SKM-1 treated with dmso at 0.1 percent for 144 hours (cell line): ENCODE results near the gene CYTH1.

Experiments used
- DNase-seq: peaks from one replicate; lab custom pipeline; 2025; ENCODE audit not compliant: unreplicated experiment; lab: John Stamatoyannopoulos, UW

The CYTH1 gene

DNA sequence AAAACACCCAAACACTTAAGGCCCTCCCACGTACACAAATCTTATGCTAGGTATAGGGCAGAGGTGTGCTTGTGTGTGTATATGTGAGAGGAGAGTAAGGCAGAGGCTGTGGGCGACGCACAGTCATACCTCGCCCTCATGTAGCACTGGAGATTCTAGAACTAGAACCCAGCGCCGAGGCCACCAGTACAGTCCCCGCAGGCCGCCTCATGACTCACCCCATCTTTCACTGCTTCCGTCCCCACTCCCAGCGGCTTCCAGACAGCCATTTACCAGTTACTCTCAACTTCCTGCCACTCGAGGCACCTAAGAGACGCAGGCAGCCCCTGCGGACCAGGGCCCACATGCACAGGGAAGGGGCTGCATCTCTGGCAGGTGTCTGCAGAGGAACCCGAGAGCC is 23.2 kb upstream of the CYTH1 start:
- no peak for DNase-seq

DNA sequence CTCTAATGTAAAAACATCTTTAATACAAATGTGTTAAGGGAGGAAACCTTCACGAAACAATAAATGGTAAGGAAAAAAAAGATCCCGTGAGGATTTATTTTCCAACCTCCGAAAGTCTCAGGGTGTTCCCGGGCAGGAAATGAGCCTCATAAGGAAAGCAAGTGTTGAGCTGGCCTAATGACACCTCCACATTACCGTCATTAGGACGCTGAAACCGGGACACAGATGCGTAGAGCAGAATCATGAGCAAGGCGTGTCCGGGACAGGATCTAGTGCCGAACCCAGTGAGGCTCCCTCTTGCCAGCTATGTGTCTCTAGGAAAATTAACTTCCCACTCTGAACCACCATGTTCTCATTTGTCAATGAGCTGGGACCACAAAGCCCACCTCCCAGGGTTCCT is 22.7 kb upstream of the CYTH1 start:
- no peak for DNase-seq

DNA sequence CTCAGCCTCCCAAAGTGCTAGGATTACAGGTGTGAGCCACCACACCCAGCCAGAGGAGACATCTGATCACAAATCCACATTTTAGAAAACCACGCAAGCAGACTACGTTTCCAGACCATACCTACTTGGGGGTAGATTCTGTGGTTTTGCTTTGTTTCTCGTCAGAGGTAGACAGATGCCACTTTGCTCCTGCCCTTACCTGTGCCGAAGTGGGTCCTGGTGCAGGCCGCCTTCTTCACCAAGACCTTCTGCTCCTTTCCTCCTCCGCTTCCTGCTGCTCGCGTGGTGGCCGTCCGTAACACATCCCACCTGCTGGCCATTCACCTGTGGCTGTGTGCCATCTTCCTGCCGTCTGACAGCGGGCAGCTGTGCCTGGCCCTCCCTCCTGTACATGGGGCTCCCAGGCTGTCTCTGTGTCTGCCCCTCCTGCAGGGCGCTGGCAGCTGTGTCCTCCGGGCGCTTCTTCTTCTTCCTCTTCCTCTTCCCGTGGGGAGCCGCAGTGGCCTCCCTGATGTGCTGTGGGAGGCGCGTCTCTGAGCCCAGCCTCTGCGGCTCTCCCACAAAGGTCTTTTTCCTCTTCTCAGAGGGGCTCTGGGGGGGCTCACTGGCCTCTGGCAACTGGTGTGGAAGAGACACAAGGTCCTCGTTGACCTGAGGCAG is 21.2 kb upstream of the CYTH1 start:
- DNase-seq: no peak

DNA sequence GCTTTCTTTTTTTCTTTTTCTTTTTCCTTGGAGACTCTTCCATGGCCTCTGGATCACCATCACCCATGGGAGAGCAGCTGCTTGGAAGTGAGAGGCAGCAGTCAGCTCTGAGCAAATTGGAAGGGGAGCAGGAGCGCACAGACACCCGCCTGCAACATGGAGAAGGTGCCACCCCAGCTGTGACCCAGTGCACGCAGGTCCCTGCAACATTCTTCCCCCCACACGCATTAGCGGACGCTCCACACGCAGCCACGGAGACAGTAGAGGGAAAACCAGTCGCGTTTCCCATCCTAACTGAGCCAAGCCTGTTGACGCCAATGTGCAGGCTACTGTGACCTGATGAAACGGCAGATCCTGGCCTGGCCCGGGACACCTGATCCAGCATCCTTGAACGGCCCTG is 20.4 kb upstream of the CYTH1 start:
- DNase-seq: no peak

DNA sequence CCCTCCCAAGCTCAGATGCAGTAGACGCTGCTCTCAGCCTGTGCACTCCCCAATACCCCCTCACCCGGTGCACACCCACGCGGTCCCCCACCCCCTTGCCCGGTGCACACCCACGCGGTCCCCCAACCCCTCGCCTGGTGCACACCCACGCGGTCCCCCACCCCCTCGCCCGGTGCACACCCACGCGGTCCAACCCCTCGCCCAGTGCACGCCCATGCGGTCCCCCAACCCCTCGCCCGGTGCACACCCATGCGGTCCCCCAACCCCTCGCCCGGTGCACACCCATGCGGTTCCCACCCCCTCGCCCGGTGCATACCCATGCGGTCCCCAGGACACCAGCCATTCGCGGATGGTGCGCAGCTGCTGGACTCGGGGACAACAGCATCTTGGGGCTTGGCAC is 19.9 kb upstream of the CYTH1 start:
- DNase-seq: no peak

DNA sequence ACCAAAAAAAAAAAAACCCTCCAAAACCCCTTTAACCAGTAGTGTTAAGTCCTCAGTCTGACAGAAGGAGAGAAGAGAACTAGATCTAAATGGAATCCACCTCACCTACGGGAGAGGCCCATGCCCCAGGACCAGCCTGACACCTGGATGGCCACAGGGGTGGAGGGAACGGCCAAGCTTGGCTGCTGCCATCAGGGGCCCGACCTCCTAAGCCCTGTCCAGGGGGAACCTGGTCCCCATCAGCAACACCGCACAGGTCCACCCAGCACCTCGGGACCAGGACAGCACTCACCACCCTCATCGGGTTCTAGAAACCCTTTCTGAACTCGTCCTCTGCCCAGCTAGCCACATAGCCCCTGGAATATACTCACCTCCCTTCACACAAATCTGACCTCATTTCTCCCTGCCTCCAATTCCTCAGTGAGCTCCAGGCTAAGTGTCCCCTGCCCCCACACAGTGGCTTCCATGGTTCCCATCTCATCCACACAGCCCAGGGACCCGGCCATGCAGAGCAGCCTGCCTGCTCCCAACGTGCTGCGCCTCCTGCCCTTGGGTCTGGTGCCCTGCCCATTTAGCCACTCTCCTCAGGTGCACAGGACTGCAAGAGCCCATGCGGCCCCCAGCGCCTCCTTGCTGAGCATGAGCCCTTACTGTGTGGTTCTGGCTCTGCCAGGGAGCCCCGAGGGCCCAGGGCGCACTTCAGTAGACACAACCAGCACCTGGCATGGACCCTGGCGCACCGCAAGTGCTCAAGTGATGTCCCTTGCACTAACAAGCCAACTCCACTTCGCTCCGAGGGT is 18.3 kb upstream of the CYTH1 start:
- DNase-seq: no peak

DNA sequence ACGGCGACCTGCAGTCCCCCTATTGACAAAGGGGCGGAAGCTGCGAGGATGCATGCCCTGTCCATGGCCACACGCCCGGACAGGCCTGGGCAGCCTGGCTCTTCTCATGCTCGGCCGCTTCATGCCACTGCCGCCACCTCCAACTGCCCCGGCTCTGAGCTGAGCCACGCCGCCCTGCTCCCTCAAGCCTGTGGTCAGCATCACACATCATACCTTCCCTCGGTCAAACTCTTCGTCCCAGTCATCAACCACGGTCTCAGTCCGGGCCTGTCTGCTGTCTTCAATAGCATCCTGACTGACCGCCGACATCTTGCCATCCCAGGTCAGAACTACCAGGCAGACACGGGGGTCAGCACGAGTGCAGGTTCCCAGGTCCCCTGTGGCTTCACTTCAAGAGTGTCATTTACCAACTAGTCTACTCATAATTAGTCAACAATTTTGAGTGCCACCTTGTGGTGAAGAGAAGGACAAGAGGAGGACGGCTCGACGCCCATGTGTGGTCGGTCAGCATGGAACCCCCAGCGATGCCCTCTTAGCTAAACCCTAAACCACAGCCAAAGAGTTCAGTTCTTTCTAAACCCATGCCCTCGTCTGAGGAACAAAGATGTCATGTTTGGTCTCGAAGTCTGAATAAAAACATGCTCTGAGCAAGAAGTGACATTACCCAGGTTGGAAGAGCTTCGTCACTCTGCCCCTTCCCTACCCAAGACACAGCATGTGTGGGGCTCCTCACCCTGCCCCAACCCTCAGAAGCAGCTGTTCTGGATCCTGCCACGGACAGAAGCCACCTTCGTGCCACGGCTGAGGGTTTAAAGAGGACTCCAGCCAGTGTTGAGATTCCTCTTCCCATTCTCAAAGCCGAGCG is 16.9 kb upstream of the CYTH1 start:
- DNase-seq: no peak

DNA sequence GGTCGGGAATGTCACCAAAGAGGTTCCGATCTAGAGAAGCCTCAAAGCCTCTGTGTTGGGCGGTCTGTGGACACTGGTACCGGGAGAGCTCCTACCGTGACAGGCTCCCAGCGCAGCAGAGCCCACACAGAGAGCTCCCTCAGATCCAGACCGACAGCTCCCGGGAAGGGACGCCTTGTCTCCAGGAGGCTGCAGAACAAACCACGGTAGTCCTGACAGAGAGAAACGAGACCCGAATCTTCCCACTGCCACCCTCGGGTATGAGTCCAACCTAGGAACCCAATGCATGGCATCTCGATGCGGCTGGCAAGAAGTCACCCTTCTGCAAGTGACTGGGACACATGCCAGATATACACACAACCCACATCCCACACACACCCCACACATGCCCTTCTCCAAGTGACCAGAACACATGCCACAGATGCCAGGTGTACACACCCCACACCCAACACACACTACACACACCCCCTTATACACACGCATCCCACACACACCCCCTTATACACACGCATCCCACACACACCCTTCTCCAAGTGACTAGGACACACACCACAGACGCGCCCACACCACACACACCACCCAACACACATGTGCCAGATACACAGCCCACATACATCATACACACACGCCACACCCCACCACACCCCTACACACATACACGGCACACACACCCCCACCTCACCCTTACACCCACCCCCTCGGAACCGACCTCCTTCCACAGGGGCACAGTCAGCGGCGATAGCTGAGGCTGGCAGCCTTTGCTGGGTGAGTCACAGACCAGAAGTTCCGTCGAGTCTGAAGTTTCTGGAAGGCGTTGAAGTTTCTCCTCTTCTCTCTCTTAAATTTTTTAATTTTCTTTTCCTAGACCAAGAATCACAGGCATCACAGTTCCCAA is 15.9 kb upstream of the CYTH1 start:
- no peak for DNase-seq

DNA sequence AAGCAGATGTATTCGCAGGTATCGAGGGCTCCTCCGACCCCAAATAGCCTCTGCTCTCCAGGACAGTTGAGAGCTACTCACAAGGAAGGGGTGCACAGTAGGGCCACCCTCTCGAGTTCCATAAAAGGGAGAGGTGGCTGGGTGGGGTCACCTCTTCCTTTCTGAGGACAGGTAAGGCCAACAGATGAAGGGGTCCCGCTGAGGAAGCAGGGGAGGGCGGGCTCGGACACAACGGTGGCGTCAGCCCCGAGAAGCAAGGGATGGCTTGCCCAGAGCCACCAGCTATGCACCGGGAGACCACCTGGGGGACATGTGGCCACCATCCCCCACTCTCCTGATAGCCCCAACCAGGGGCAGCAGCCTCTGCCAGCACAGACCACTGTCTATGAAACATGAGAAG is 15.1 kb upstream of the CYTH1 start:
- DNase-seq: no peak

DNA sequence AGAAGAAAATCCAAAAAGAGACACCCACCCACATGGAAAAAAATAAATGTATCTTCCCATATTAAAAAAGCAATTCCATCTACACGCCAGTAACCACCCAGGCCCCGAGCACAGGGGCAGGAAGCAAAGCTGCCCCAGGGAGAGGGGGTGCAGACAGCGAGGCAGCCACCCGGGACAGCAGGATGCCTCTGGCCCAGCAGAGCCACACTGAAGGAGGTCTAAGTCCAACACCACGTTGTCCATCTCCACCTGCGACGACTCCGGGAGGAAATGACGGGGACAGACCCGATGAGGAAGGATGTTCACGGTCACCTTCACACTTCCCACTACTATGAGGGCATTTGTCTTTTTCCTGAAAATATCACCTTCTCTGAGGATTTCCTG is 14.4 kb upstream of the CYTH1 start:
- no peak for DNase-seq

DNA sequence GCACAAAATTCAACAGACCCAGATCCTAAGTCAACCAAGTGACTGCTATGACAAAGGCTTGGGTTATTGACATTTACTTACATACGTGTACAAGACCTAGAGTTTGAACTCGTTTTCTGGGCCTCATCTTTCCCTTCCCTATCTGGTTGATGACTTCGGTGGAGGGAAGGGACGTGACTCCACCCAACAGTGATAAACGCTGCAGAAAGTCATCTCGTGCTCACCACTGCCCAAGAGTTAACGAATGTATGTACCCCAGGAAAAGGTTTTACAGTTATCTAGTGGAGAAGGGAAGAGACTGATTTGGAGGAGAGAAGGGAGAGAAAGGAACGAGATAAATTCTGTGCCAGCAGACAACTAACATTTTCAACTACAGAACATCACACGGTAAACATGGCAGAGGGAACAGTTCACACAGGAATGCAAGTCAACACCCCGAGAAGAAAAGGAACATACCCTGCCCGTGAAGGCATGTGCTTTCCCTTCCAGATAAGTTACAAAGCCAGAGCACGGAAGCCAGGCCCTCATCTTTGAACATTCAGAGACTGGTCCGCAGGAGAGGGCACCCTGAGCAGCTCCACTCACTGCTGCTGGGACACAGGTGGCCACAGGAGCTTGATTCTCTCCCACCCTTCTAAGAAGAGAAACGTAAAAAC is 13.9 kb upstream of the CYTH1 start:
- DNase-seq: no peak

DNA sequence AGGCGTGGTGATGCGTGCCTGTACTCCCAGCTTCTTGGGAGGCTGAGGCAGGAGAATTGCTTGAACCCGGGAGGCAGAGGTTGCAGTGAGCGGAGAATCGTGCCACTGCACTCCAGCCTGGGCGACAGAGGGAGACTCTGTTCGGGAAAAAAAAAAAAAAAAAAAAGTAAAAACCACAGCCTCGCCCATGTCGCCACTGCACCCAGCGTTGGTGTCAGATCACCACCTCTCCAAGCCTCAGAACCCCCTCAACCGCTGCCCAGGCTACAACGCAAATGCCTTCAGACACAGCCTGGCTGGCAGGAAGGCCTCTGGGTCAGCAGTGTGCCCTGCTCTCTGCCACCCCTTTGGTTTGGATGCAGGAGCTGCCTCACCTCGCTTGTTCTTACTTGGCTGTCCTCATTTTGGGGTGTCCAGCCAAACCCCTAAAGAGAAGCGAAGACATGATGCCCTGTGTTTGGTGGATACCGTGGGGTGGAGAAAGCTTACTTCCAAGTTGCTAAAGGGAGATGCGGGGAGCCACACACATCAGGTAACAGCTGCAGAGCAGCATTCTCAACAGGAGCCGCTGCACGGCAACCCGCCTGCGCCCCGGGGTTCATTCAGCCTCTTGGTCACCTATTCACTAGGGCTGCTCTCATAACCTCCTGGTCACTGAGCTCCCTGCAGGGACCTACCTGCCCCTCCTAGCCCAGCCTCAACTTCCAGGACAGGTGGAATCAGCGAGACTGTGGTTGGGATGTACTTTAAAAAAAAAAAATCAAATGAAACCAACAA is 13.0 kb upstream of the CYTH1 start:
- DNase-seq: no peak

DNA sequence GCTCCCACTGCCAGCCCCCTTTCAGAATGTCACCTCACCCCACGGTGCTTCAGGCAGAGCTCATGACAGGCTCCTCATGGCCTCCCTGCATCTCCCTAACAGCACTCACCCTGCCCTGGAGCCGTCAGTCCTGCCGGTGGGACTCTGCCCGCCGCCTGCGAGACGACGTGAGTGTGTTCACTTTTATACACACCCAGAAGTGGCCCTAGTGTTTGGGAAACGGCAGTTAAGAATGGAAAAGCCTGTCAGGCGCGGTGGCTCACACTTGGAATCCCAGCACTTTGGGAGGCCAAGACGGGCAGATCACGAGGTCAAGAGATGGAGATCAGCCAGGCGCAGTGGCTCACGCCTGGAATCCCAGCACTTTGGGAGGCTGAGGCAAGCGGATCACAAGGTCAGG is 12.3 kb upstream of the CYTH1 start:
- DNase-seq: no peak

DNA sequence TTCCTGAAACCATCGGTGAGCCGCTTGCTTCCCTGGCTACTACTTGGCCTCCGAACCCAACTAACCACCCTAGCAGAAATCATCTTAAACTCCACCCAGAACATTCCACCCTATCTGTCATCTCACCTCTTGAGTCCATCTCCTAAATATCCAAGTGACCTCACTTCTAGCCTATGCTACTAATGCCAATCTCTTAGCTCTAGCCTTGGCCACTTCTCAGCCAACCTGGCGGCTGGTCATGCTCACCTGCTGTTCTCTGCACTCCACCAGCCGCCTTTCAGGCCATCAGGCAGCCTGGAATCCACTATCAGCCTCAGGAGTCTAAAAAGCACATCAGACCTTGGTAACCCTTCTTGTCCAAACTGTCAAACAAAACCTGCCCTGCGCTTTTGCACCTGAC is 11.9 kb upstream of the CYTH1 start:
- no peak for DNase-seq

DNA sequence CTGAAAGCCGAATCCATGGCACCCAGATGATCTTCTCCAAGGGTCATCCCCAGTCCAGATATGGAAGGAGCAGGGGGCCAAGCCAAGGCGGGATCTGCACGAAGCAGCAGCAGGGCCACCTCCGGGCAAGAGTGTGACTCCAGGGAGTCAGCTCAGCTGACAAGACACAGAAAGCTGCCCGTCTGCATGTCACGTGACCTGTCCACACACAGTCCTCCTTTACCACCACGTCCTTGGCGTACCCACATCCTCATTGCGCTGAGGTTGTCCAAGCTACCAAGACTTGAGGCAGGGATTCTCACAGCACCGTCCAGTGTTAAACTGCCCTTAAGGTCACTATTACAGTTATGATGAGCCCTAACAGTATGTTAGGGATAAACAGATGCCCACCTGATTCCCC is 11.3 kb upstream of the CYTH1 start:
- DNase-seq: no peak

DNA sequence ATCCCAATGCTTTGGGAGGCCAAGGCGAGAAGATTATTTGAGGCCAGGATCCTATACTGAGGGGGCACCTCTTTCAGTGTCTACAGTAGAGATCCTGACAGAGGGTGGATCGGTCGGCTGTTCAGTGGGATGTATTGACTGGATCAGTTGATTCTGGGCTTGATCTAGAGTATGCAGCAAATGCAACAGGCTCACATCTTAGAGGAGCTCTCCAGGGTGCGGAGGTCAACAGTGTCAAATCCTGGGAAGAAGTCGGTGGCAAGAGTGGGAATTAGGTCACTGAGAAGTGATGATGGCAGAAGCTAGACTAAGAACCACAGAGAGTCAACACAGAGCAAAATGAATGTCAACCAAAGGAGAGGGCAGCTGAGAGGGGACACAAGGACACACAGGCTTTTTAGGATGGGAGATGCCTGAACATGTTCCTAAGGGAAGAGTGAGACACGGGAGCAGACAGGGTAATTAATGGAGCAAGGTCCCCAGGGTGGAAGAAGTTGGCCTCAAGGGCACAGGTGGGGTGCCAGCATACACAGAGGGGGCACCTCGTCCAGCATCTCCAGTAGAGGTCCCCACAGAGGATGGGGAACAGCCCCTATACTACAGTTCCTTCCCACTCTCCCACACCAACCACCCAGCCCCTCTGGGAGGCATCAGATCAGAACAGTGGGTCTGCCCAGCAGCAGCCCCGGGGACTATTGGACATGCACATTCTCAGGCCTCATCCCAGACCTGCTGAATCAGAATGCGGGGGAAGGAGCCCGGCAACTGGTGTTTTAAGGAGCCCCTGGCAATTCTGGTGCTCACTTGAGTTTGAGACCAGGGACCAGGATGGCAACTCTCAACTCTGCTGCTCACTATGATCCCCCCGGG is 10.0 kb upstream of the CYTH1 start:
- DNase-seq: no peak

DNA sequence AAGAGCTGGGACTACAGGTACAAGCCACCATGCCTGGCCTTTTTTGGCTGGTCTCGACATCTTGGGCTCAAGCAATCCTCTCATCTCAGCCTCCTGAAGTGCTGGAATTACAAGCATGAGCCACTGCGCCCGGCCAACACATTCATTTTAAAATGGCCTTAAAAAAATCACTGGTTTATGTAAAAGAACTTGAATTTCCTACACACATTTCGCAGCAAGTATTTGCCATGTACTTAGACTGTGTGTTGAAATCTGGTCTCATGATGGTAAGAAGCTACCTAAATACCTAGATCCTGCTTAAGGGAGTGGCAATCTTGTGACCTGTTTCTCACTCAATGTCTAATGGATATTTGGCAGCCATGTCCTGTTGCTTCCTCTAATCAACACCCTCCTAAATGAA is 8.5 kb upstream of the CYTH1 start:
- no peak for DNase-seq

DNA sequence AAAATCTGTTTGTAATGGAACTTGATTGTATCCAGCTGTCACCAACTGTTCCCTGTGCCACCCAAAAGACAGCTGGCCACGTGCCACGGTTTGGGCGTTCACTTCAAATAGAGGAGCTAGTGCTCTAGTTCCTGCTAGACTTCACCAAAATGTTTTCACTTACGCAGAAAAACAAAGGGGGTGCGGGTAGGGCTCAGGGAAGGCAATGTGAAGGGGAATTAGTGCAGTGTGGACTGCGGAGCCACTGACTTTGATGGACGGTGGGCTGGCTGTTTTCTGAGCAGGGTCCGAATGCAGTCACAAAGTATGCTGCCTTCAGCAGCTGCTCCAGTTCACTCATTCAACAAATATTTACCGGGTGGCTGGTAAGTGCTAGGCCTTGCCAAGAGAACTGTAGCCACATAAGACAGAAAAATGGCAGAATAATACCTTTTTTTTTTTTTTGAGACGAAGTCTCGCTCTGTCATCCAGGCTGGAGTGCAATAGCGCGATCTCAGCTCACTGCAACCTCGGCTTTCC is 7.6 kb upstream of the CYTH1 start:
- no peak for DNase-seq
